Thyroid gland (tissue), 4 donors: ENCODE measurements around the gene KSR1.

Experiments used
- CTCF ChIP-seq, 6 experiments: fragments of 200-600 bp in 3 of 6; fragments of 450-650 bp in 3 of 6; sonication (generic) in 3 of 6; IDR thresholded peaks; one replicate each; pipeline ENCODE4 v1.5.1; 2016 to 2019; ENCODE audit warnings: antibody characterized with exemption in 6 of 6, mild to moderate bottlenecking in 2 of 6, inconsistent platforms in 1 of 6, moderate library complexity in 1 of 6
- POLR2A ChIP-seq, 2 donors: fragments of 450-650 bp; IDR thresholded peaks; one replicate each; pipeline ENCODE4 v1.6.1; 2017; ENCODE audit warnings: antibody characterized with exemption in 2 of 2, mild to moderate bottlenecking in 2 of 2, moderate library complexity in 1 of 2

GRCh38 chr17:27579304-27579703, 123.1 kb downstream of the KSR1 start:
- TF ChIP-seq CTCF (IDR thresholded peaks at IDR 0.05) (no peak), POLR2A (IDR thresholded peaks at IDR 0.05) (no peak)
